GM10266 (cell line): ENCODE measurements around the gene ITPRIPL1.

Source experiments
- DNase-seq: peaks from one replicate; pipeline ENCODE4 v3.0.0; 2012; ENCODE audit errors: extremely low spot score
- TF ChIP-seq, protein P1 (sequence below): IDR thresholded peaks from 2 replicates; pipeline ENCODE4 v1.5.1; 2012; ENCODE audit warnings: mild to moderate bottlenecking, low read depth; ENCODE audit not compliant: control insufficient read depth, insufficient read depth; ENCODE audit errors: missing control alignments

Gene ITPRIPL1

DNA sequence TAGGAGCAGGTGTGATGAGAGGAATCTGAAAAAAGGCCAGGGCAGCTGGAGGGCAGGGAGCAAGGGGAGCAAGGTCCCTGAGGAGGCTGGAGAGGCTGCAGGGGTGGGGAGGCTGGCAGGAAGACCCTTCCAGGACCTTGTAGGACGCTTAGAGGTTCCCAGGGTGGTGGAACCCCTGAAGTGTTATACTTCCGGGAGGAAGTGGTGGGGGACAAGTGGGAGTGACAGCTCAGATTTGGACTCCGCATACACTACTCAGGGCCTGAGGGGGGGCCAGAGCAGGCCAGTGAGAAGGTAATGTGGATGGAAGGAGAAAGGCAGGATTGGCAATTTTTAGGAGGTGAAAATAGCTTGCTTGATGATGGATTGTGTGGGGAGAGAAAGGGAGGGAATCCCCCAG, 8.6 kb downstream of the ITPRIPL1 start:
- DNase-seq = no peak
- TF ChIP-seq, protein P1, sequence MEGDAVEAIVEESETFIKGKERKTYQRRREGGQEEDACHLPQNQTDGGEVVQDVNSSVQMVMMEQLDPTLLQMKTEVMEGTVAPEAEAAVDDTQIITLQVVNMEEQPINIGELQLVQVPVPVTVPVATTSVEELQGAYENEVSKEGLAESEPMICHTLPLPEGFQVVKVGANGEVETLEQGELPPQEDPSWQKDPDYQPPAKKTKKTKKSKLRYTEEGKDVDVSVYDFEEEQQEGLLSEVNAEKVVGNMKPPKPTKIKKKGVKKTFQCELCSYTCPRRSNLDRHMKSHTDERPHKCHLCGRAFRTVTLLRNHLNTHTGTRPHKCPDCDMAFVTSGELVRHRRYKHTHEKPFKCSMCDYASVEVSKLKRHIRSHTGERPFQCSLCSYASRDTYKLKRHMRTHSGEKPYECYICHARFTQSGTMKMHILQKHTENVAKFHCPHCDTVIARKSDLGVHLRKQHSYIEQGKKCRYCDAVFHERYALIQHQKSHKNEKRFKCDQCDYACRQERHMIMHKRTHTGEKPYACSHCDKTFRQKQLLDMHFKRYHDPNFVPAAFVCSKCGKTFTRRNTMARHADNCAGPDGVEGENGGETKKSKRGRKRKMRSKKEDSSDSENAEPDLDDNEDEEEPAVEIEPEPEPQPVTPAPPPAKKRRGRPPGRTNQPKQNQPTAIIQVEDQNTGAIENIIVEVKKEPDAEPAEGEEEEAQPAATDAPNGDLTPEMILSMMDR = no peak

DNA sequence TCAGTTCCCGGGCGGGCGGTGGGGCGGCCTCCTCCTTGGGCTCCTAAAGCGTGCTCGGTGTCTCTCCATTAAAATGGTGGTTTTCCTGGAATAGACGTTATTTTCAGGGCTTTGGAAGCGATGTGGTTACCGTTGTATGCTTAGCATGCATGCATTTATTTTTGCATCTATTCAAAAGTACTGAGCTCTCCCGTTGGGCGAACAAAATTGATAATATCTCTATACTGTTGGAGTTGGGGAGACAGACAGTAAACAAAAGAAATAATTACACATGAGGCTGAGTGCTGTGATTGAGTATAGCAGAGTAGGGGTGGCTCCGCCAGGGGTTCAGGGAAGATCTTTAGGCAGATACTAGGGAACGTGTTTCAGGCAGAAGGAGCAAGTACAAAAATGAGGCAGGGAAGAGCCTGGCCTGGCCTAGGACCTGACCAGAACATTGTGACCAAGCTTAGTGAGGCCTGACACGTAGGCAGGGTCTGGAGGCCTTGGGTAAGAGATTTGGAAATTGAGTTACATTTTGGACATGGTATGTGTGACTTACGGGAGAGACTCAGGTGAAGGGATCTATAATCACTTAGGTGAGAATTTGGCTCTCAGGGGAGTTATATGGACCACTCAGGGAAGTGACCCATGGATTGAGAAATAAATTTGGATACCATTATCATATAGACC, 11.1 kb downstream of the ITPRIPL1 start:
- TF ChIP-seq, protein P1 = no peak
- DNase-seq = no peak

DNA sequence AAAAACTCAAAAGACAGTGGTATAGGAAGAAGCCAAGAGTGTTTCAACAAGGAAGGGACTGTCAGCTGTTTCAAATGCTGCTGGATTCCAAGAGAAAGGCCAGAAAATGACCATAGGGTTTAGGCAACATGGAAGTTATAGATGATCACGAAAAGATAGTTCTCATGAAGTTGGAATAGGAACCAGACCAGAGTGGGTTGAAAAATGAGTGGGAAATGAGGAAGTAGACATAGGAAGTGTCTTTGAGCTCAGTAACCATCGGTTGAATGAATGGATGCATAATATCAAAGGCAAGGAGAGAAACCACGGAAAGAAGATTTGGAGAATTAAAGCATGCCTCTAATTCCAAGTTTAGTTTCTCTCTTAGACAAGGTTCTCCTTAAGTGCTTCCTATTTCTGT, 11.8 kb downstream of the ITPRIPL1 start:
- TF ChIP-seq, protein P1 = no peak

DNA sequence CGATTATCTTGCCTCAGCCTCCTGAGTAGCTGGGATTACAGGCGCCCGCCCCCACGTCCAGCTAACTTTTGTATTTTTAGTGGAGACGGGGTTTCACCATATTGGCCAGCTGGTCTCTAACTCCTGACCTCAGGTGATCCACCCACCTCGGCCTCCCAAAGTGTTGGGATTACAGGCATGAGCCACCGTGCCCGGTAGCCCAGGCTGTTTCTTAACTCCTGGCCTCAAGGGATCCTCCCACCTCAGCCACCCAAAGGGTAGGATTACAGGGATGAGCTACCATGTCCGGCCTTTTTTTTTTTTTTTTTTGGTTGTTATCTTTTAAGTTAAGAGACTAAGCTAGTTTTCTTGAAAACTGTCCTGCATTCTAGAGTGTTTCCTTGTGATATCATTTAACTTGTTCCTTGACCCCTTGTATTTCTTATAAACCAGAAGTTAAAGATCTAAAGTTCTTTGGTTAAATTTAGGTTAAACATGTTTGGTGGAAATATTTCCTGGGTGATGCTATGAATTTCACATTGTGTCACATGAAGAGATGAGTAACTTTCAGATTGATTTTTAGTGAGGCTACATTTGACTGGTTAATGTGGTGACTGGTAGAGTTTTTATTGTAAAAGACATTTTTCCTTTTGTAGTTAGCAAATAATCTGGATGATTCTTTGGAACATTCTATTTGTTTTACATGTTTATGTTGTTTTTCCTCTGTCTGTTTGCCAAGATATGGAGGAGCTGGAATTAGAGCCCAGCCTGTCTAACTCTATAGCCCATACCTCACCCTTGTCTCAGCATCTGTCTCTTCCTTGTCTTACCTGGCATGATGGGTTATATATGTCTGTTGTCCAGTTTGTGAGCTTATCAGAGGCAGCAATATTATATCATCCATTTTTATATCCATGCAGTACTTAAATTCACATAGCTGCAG, 15.6 kb downstream of the ITPRIPL1 start:
- DNase-seq = peak; percentile 31
- TF ChIP-seq, protein P1 = no peak

More for the DNA sequence above, 11.8 kb downstream of the ITPRIPL1 start:
- no peak for DNase-seq

DNA sequence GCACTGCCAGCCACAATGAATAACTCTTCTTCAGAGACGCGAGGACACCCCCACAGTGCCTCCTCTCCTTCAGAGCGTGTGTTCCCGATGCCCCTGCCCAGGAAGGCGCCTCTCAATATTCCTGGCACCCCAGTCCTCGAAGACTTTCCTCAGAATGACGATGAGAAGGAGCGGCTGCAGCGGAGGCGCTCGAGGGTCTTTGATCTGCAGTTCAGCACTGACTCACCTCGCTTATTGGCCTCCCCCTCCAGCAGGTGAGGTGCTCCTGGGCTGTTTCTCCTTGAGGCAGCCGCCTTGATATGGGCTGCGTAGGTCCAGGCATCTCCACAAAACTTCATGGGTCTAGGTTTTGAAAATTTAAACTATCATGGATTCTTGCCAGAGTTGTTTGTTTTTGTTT, 16.5 kb downstream of the ITPRIPL1 start:
- TF ChIP-seq, protein P1 = no peak
- no peak for DNase-seq

DNA sequence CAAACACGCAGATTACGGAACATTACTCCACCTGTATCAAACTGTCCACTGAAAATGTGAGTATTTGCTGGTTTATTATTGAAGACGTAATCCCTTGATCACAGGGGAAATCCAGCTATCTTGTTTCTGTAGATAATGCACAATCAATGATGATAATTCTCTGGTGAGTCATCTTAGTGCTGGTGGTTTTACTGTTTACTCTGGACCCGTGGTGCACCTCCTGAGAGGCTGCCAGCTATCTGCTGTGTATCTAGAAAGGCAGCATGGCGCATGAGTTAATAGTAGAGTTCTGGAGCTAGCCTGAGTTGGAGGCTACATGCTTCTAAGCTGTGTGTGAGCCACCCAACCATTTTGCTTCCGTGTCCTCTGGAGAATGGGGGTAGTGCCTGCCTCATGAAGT, 17.0 kb downstream of the ITPRIPL1 start:
- TF ChIP-seq, protein P1 = no peak
- peak; percentile 30 for DNase-seq

DNA sequence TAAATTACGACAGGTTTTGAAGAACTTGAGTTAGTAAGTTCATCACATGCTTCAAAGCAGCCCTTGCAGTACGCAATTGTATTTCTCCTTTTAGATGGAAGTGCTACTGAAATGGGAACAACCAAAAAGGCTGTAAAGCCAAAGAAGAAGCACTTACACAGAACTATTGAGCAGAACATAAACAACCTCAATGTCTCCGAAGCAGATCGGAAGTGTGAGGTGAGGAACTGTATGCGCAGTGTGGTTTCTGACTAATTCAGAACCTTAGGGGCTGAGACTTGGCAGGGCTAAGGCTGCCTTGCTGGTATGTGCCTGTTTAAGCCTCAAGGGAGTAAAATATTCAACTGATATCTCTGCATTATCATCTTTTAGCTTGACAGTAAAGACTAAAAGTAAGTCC, 18.9 kb downstream of the ITPRIPL1 start:
- peak; percentile 61 for DNase-seq
- TF ChIP-seq, protein P1 = no peak
